HEK293 (cell line): Measurements from ENCODE around the gene BOC.

Experiments
- CTCF ChIA-PET: fragments of 350-600 bp; formaldehyde crosslinking; extraction: SDS; loops from one replicate; lab custom pipeline; 2021; ENCODE audit warnings: antibody characterized with exemption; lab: Yijun Ruan, JAX
- POLR2A ChIA-PET: fragments of 300-600 bp; formaldehyde crosslinking; extraction: SDS; loops from one replicate; lab custom pipeline; 2020; ENCODE audit warnings: antibody characterized with exemption, inconsistent platforms; lab: Yijun Ruan, JAX
- H3K27ac ChIP-seq: fragments of 200-500 bp; sonication (Bioruptor generic); 2 replicates; pipeline ENCODE4 v1.5.1; 2014; ENCODE audit warnings: low read depth, low read length, control low read depth, inconsistent platforms; ENCODE audit errors: extremely low read depth
- H3K36me3 ChIP-seq, 2 experiments: fragments of 200-500 bp in 1 of 2; sonication (Bioruptor generic) in 1 of 2; 1 replicate in 1 of 2; 2 replicates in 1 of 2; pipeline ENCODE4 v1.5.1; 2014 to 2017; ENCODE audit warnings: inconsistent platforms in 2 of 2, low read length in 2 of 2; ENCODE audit not compliant: control insufficient read depth in 2 of 2, insufficient read depth in 1 of 2
- H3K4me1 ChIP-seq: fragments of 200-500 bp; sonication (Bioruptor generic); 2 replicates; pipeline ENCODE4 v1.5.1; 2014; ENCODE audit warnings: mild to moderate bottlenecking, low read length, inconsistent platforms; ENCODE audit not compliant: control insufficient read depth, insufficient read depth
- H3K4me3 ChIP-seq: 2 replicates; pipeline ENCODE4 v1.5.1; 2011; ENCODE audit warnings: low read depth, mild to moderate bottlenecking, control low read depth, low read length, moderate library complexity
- H3K9me3 ChIP-seq: fragments of 200-500 bp; sonication (Bioruptor generic); 2 replicates; pipeline ENCODE4 v1.5.1; 2014; ENCODE audit warnings: low read depth, low read length, inconsistent platforms; ENCODE audit not compliant: control insufficient read depth, insufficient read depth
- GLI4 ChIP-seq: fragments of 450-650 bp; formaldehyde crosslinking; IDR thresholded peaks from 2 replicates; pipeline ENCODE4 v1.5.1; 2016; ENCODE audit warnings: missing biosample characterization, missing genetic modification characterization
- KLF10 ChIP-seq: fragments of 450-650 bp; IDR thresholded peaks from 2 replicates; pipeline ENCODE4 v1.5.1; 2018; ENCODE audit warnings: missing biosample characterization, mild to moderate bottlenecking, missing genetic modification characterization
- ZBTB11 ChIP-seq: fragments of 450-650 bp; formaldehyde crosslinking; conservative IDR thresholded peaks from 2 replicates; pipeline ENCODE4 v1.5.1; 2016; ENCODE audit warnings: low read depth, missing biosample characterization, missing genetic modification characterization
- ZBTB49 ChIP-seq: fragments of 450-650 bp; formaldehyde crosslinking; IDR thresholded peaks from 2 replicates; pipeline ENCODE4 v1.5.1; 2016; ENCODE audit warnings: missing biosample characterization, missing genetic modification characterization, low read depth
- ZFHX2 ChIP-seq: fragments of 450-650 bp; formaldehyde crosslinking; conservative IDR thresholded peaks from 2 replicates; pipeline ENCODE4 v1.5.1; 2016; ENCODE audit warnings: missing biosample characterization, missing genetic modification characterization
- ZFP3 ChIP-seq: fragments of 450-650 bp; formaldehyde crosslinking; IDR thresholded peaks from 2 replicates; pipeline ENCODE4 v1.5.1; 2016; ENCODE audit warnings: low read depth, missing biosample characterization, missing genetic modification characterization
- ZIC2 ChIP-seq: fragments of 450-650 bp; formaldehyde crosslinking; IDR thresholded peaks from 2 replicates; pipeline ENCODE4 v1.5.1; 2016; ENCODE audit warnings: missing biosample characterization, missing genetic modification characterization
- ZNF112 ChIP-seq: fragments of 450-650 bp; formaldehyde crosslinking; IDR thresholded peaks from 2 replicates; pipeline ENCODE4 v1.5.0; 2017; ENCODE audit warnings: missing biosample characterization, missing genetic modification characterization
- ZNF148 ChIP-seq: fragments of 450-650 bp; formaldehyde crosslinking; IDR thresholded peaks from 2 replicates; pipeline ENCODE4 v1.5.0; 2017; ENCODE audit warnings: missing biosample characterization, missing genetic modification characterization, borderline replicate concordance
- ZNF169 ChIP-seq: fragments of 450-650 bp; formaldehyde crosslinking; IDR thresholded peaks from 2 replicates; pipeline ENCODE4 v1.5.1; 2016; ENCODE audit warnings: missing biosample characterization, missing genetic modification characterization
- ZNF335 ChIP-seq: fragments of 450-650 bp; formaldehyde crosslinking; conservative IDR thresholded peaks from 2 replicates; pipeline ENCODE4 v1.5.1; 2016; ENCODE audit warnings: missing biosample characterization, missing genetic modification characterization
- ZNF366 ChIP-seq: fragments of 450-650 bp; formaldehyde crosslinking; conservative IDR thresholded peaks from 2 replicates; pipeline ENCODE4 v1.5.1; 2016; ENCODE audit warnings: missing biosample characterization, missing genetic modification characterization
- ZNF514 ChIP-seq: fragments of 450-650 bp; formaldehyde crosslinking; IDR thresholded peaks from 2 replicates; pipeline ENCODE4 v1.5.1; 2016; ENCODE audit warnings: missing biosample characterization, missing genetic modification characterization
- ZNF518A ChIP-seq: fragments of 450-650 bp; formaldehyde crosslinking; conservative IDR thresholded peaks from 2 replicates; pipeline ENCODE4 v1.5.1; 2016; ENCODE audit warnings: low read depth, missing biosample characterization, missing genetic modification characterization
- ZNF585B ChIP-seq: fragments of 450-650 bp; formaldehyde crosslinking; IDR thresholded peaks from 2 replicates; pipeline ENCODE4 v1.5.1; 2016; ENCODE audit warnings: missing biosample characterization, missing genetic modification characterization
- ZNF626 ChIP-seq: fragments of 450-650 bp; sonication (Bioruptor Pico); formaldehyde crosslinking; IDR thresholded peaks from 2 replicates; pipeline ENCODE4 v1.5.1; 2018; ENCODE audit warnings: missing biosample characterization, missing genetic modification characterization, inconsistent platforms
- ZNF677 ChIP-seq: fragments of 450-650 bp; IDR thresholded peaks from 2 replicates; pipeline ENCODE4 v1.5.0; 2018; ENCODE audit warnings: missing biosample characterization, mild to moderate bottlenecking, missing genetic modification characterization, moderate library complexity
- ZNF701 ChIP-seq: fragments of 450-650 bp; formaldehyde crosslinking; IDR thresholded peaks from 2 replicates; pipeline ENCODE4 v1.5.1; 2016; ENCODE audit warnings: missing biosample characterization, missing genetic modification characterization
- ZNF707 ChIP-seq: fragments of 450-650 bp; formaldehyde crosslinking; IDR thresholded peaks from 2 replicates; pipeline ENCODE4 v1.5.1; 2016; ENCODE audit warnings: missing biosample characterization, missing genetic modification characterization
- ZNF747 ChIP-seq: fragments of 450-650 bp; formaldehyde crosslinking; IDR thresholded peaks from 2 replicates; pipeline ENCODE4 v1.5.1; 2016; ENCODE audit warnings: missing biosample characterization, missing genetic modification characterization
- ZNF830 ChIP-seq: fragments of 450-650 bp; IDR thresholded peaks from 2 replicates; pipeline ENCODE4 v1.5.0; 2018; ENCODE audit warnings: missing biosample characterization, missing genetic modification characterization, low read depth, mild to moderate bottlenecking, moderate library complexity
- ZSCAN16 ChIP-seq: fragments of 450-650 bp; formaldehyde crosslinking; IDR thresholded peaks from 2 replicates; pipeline ENCODE4 v1.5.1; 2016; ENCODE audit warnings: missing biosample characterization, missing genetic modification characterization

Gene BOC

GRCh38 chr3:113220721-113221120, 9.4 kb downstream of the BOC start:
- TF ChIP-seq ZFP3 (tag by site-specific recombination) (no peak), ZNF366 (no peak), ZFHX2 (no peak), ZNF677 (tag by site-specific recombination) (no peak), GLI4 (tag by site-specific recombination) (no peak), ZNF169 (tag by site-specific recombination) (no peak), ZNF585B (no peak), KLF10 (tag by site-specific recombination) (no peak), ZNF148 (no peak), ZNF626 (tag by site-specific recombination) (no peak), ZNF707 (no peak), ZBTB11 (tag by site-specific recombination) (no peak)
- no peaks in the 10 kb centered on the region for H3K9me3 ChIP-seq
- no peaks in the 10 kb centered on the region for H3K4me1 ChIP-seq
- CTCF ChIA-PET, result interaction anchor here (0.6 kb wide), 1 partner anchor 159 kb away, joined by 4 read pairs; no protein-coding TSS in a partner anchor
- H3K36me3 ChIP-seq, result peaks cover 0 to 46% of the 10 kb centered on the region in 2 experiments; a peak in 2 of 3 replicates
- no peak overlapping the region for H3K4me3 ChIP-seq
- H3K27ac ChIP-seq, result no peak overlapping the region
- POLR2A ChIA-PET, result no interaction called here

- no peak overlapping the region for H3K4me3 ChIP-seq
- H3K36me3 ChIP-seq, result peaks cover 0 to 38% of the 10 kb centered on the region in 2 experiments; a peak in 2 of 3 replicates
- ChIA-PET CTCF (interaction anchor here (1.1 kb wide), 1 partner anchor 395 kb away, joined by 3 read pairs; no protein-coding TSS in a partner anchor), POLR2A (no interaction called here)
- H3K27ac ChIP-seq, result no peak overlapping the region
- H3K9me3 ChIP-seq, result no peaks in the 10 kb centered on the region
- no peaks in the 10 kb centered on the region for H3K4me1 ChIP-seq
- TF ChIP-seq ZSCAN16 (tag by site-specific recombination) (no peak), ZNF514 (no peak), ZNF112 (tag by site-specific recombination) (no peak), ZNF830 (tag by site-specific recombination) (no peak), ZNF518A (tag by site-specific recombination) (no peak), ZBTB49 (tag by site-specific recombination) (no peak), ZNF747 (tag by site-specific recombination) (no peak), ZNF585B (no peak), ZIC2 (tag by site-specific recombination) (peak; percentile 93), ZNF335 (tag by site-specific recombination) (peak; percentile 78), ZNF701 (tag by site-specific recombination) (peak; percentile 89)
These were observed 10.4 kb downstream of the BOC start for GRCh38 chr3:113221721-113222257.
